Measurements from ENCODE around the gene SLC12A8.

SLC12A8 gene

DNA sequence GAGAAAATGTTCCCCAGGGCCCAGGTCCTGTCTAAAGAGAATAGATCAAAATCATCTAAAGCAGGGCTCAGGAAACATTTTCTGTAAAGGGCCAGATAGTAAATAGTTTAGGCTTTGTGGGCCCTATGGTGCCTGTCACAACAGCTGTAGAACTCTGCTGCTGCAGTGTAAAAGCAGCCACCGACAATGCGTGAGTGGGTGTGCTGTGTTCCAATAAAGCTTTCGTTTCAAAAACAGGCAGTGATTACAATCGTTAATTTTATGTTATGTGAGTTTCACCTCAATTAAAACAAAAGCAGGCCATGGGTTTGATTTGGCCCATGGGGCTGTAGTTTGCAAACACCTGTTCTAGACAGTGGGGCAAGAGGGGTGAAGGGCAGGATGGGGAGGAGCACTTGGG is 144.3 kb downstream of the SLC12A8 start:
- Histone ChIP-seq H3K36me3 (ENCODE audit: control insufficient read depth, insufficient read depth, low read length, severe bottlenecking) (no peaks in the 10 kb centered on the region), H3K4me1 (ENCODE audit: control insufficient read depth, insufficient read depth, low read length) (peaks cover 6% of the 10 kb centered on the region), H3K27me3 (replicated peaks; ENCODE audit: control insufficient read depth, insufficient read depth, low read length) (no peaks in the 10 kb centered on the region), H3K9ac (ENCODE audit: low read length) (no peak overlapping the region), H3K4me3 (ENCODE audit: low read length) (no peak overlapping the region), H3K9me3 (ENCODE audit: control insufficient read depth, low read length) (no peaks in the 10 kb centered on the region)
- no peak for DNase-seq (ENCODE audit: low read depth)

DNA sequence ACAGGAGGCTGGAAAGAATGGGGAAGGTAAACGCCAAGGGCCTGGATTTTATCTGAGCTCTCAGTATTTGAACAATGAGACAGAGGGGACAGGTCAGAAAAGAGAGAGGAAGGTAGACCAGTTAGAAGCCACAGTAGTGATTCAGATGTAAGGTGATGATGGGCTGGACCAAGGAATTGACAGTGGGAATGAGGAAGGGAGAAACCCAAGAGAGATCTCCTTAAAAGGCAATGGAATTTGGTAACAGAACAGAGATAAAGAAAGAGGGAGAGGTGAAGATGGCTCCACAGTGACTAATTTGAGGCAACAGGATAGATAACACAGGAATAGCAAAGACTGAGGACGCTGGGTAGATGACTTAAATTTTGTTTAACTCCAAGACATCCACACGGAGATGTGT is 145.3 kb downstream of the SLC12A8 start:
- H3K27me3 ChIP-seq (replicated peaks; ENCODE audit: control insufficient read depth, insufficient read depth, low read length), result no peaks in the 10 kb centered on the region
- H3K9ac ChIP-seq (ENCODE audit: low read length), result no peak overlapping the region
- H3K9me3 ChIP-seq (ENCODE audit: control insufficient read depth, low read length), result no peaks in the 10 kb centered on the region
- H3K4me1 ChIP-seq (ENCODE audit: control insufficient read depth, insufficient read depth, low read length), result peaks cover 15% of the 10 kb centered on the region
- no peak overlapping the region for H3K4me3 ChIP-seq (ENCODE audit: low read length)
- no peaks in the 10 kb centered on the region for H3K36me3 ChIP-seq (ENCODE audit: control insufficient read depth, insufficient read depth, low read length, severe bottlenecking)
- no peak for DNase-seq (ENCODE audit: low read depth)

DNA sequence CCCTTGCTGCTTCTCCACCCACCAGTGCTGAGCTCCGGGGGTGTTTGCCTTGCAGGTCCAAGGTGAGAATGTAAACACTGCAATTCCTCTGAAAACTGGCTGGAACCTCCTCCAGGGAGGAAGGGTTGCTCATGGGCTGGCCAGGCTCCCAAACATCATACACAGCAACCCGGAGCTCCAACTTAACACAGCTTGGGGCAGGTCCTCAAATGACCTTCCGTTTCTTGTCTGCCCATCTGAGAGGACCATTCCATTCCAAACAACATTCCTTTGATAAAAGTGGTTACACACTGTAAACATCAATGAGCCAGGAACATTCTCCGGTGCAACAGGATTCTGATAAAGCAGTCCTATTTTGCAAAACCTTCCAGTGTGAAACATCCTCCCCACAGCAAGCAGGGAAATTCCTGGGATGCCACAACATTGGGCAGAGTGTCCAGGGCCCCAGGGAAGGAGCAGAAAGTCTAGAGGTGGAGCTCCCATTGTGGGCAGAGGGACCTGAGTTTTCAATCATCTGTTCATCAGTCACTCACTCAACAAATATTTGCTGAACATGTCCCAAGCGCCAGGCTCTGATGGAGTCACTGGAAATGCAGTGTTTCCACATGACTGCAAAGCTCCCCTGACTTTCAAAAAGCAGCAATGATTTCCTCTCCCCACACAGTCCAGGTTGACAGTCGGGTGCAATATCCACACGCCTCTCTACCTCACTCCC is 149.5 kb downstream of the SLC12A8 start:
- peaks cover 35% of the 10 kb centered on the region for H3K4me1 ChIP-seq (ENCODE audit: control insufficient read depth, insufficient read depth, low read length)
- DNase-seq (ENCODE audit: low read depth), result peak; percentile 86
- H3K9me3 ChIP-seq (ENCODE audit: control insufficient read depth, low read length), result no peaks in the 10 kb centered on the region
- peak overlapping the region; percentile 50 for H3K9ac ChIP-seq (ENCODE audit: low read length)
- no peaks in the 10 kb centered on the region for H3K36me3 ChIP-seq (ENCODE audit: control insufficient read depth, insufficient read depth, low read length, severe bottlenecking)
- H3K4me3 ChIP-seq (ENCODE audit: low read length), result peak overlapping the region; percentile 2
- H3K27me3 ChIP-seq (replicated peaks; ENCODE audit: control insufficient read depth, insufficient read depth, low read length), result no peaks in the 10 kb centered on the region

DNA sequence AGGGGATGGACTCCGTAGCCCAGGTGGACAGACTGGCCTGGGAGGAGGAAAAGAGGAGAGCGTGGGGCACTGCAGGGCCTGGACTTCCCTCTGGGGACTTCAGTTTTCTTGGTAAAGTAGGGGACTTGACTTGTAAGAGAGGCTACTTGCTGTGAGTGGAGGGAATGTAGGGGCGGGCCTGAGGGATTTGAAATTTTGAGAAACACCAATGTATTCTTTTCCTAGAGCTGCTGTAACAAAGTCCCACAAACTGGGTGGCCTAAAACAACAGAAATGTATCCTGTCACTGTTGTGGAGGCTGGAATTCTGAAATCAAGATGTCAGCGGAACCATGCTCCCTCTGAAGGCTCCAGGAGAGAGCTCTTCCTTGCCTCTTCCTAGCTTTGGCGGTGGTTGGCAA is 150.9 kb downstream of the SLC12A8 start:
- H3K9ac ChIP-seq (ENCODE audit: low read length), result peak overlapping the region; percentile 72
- DNase-seq (ENCODE audit: low read depth), result no peak
- H3K4me1 ChIP-seq (ENCODE audit: control insufficient read depth, insufficient read depth, low read length), result peaks cover 44% of the 10 kb centered on the region
- H3K4me3 ChIP-seq (ENCODE audit: low read length), result peak overlapping the region; percentile 72
- no peaks in the 10 kb centered on the region for H3K27me3 ChIP-seq (replicated peaks; ENCODE audit: control insufficient read depth, insufficient read depth, low read length)
- no peaks in the 10 kb centered on the region for H3K9me3 ChIP-seq (ENCODE audit: control insufficient read depth, low read length)
- no peaks in the 10 kb centered on the region for H3K36me3 ChIP-seq (ENCODE audit: control insufficient read depth, insufficient read depth, low read length, severe bottlenecking)

DNA sequence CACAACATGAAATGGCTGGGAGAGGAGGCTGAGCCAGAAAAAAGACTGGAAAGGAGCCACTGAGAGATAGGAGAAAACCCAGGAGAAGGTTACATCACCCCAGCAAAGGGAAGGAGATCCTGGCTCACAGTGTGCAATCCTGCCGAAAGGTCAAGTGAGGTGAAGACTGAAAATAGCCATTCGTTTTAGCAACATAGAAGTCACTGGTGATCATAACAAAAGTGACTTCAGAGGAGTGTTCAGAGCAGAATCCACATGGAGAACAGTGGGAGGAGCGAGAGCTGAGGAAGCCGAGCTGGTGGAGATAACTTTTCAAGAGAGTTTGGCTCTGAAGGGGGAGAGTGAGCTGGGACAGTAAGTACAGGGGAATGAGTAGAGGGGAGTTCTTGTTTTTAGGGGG is 151.4 kb downstream of the SLC12A8 start:
- Histone ChIP-seq H3K36me3 (ENCODE audit: control insufficient read depth, insufficient read depth, low read length, severe bottlenecking) (no peaks in the 10 kb centered on the region), H3K27me3 (replicated peaks; ENCODE audit: control insufficient read depth, insufficient read depth, low read length) (no peaks in the 10 kb centered on the region), H3K9me3 (ENCODE audit: control insufficient read depth, low read length) (no peaks in the 10 kb centered on the region), H3K4me1 (ENCODE audit: control insufficient read depth, insufficient read depth, low read length) (peaks cover 49% of the 10 kb centered on the region), H3K9ac (ENCODE audit: low read length) (peak overlapping the region; percentile 72), H3K4me3 (ENCODE audit: low read length) (peak overlapping the region; percentile 72)
- peak; percentile 53 for DNase-seq (ENCODE audit: low read depth)

DNA sequence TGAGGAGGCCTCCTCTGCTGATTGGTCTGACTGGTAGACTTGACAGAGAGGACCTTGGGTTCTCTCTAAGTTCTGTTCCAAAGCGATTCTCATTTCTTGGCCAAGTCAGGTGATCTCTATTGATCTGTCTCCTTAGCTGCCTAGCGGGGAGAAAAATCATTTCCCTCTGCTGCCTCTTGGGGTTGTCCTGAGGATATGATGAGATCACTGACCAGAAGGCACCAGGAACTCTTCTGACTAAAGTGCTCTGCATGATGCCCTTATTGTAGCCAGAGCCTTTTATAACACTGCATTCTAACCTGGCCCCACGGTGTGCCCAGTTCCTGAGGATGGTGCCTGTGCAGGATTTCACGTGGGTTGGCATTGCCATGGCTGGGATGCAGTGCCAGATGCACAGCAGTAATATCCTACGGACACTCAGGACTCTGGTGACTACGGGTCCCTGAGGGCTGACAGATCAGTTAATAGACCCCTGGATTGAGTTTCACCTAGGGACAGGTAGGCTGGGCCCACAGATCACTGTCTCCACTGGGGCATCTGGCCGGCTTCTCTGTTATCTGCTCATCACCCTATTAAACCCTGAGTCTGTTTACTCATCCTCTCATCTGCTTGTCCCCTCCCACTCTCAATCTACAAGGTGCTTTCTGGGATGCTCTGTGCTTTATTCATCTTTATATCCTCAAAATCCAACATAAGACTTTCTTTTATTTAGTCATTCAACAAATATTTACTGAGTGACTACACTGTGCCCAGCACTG is 152.9 kb downstream of the SLC12A8 start:
- peaks cover 49% of the 10 kb centered on the region for H3K4me1 ChIP-seq (ENCODE audit: control insufficient read depth, insufficient read depth, low read length)
- H3K36me3 ChIP-seq (ENCODE audit: control insufficient read depth, insufficient read depth, low read length, severe bottlenecking), result no peaks in the 10 kb centered on the region
- no peak for DNase-seq (ENCODE audit: low read depth)
- no peak overlapping the region for H3K4me3 ChIP-seq (ENCODE audit: low read length)
- H3K9ac ChIP-seq (ENCODE audit: low read length), result no peak overlapping the region
- no peaks in the 10 kb centered on the region for H3K9me3 ChIP-seq (ENCODE audit: control insufficient read depth, low read length)
- no peaks in the 10 kb centered on the region for H3K27me3 ChIP-seq (replicated peaks; ENCODE audit: control insufficient read depth, insufficient read depth, low read length)

DNA sequence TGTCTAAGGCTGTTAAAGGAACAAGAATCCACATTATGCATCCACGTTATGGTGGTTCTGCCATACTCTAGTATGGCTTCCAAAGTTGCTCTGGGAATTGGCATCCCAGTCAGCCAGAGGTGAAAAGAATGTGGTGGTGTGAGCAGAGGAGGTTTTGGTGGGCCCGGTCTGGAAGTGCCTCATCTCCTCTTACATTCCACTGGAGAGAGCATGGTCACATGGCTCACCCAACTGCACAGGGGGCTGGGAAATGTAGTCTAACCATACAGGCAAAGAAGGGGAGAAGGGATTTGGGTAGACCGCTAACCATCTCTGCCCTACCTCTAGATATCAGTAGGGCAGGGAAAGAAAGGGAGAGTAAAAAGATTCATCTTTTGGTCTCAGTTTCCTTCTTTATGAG is 153.6 kb downstream of the SLC12A8 start:
- no peak for DNase-seq (ENCODE audit: low read depth)
- H3K4me1 ChIP-seq (ENCODE audit: control insufficient read depth, insufficient read depth, low read length), result peaks cover 53% of the 10 kb centered on the region
- no peaks in the 10 kb centered on the region for H3K27me3 ChIP-seq (replicated peaks; ENCODE audit: control insufficient read depth, insufficient read depth, low read length)
- H3K9ac ChIP-seq (ENCODE audit: low read length), result no peak overlapping the region
- H3K36me3 ChIP-seq (ENCODE audit: control insufficient read depth, insufficient read depth, low read length, severe bottlenecking), result no peaks in the 10 kb centered on the region
- no peak overlapping the region for H3K4me3 ChIP-seq (ENCODE audit: low read length)
- no peaks in the 10 kb centered on the region for H3K9me3 ChIP-seq (ENCODE audit: control insufficient read depth, low read length)

DNA sequence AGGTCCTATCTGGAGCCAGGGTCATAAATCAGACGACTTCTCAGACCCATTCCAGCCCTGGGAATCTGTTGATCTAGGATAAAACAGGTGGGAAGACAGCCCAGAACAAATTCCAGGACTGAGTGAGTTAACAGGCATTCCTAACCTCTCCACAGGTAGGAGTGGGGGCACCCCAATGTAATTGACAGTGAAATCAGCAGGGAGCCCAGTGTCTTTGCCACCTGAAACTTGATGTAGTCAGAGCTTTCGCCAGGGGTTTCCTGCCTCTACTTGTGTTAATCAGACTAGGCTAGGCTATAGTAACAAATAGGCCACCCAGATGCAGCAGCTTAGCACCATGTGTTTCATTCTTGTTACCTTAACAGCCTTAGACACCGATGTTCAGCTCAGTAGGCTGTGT is 154.0 kb downstream of the SLC12A8 start:
- Histone ChIP-seq H3K9ac (ENCODE audit: low read length) (no peak overlapping the region), H3K9me3 (ENCODE audit: control insufficient read depth, low read length) (no peaks in the 10 kb centered on the region), H3K4me3 (ENCODE audit: low read length) (no peak overlapping the region), H3K36me3 (ENCODE audit: control insufficient read depth, insufficient read depth, low read length, severe bottlenecking) (no peaks in the 10 kb centered on the region), H3K27me3 (replicated peaks; ENCODE audit: control insufficient read depth, insufficient read depth, low read length) (no peaks in the 10 kb centered on the region), H3K4me1 (ENCODE audit: control insufficient read depth, insufficient read depth, low read length) (peaks cover 55% of the 10 kb centered on the region)
- DNase-seq (ENCODE audit: low read depth), result no peak

DNA sequence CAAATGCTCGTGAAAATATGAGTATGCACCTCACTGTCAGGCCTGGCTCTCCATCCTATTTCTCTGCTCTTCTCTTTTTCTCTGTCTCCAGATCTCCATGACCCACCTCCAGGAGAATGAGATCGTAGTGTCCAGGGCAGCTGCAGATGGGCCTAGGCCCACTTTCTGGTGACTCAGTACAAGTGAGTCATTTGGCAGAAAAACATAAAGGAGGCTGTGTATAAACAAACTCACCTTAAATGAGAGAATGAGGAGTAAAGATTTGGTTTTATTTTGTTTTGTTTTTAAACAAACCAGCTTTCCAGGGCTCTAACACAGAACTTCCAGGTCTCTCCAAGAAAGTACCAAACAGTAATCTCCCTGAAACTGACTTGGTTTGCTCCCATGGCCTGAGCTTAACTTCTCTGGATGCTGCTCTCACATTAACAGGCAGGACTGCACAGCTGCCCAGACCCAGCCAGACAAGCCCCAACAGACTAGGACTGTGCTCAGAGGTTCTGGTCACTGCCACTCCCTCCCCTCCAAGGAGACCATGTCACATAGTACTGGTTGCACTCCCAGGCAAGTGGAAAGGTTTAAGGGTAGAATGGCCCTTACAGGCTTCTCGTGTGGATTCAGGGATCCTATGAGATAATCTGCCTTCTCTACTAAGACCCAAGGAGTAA is 155.2 kb downstream of the SLC12A8 start:
- H3K9ac ChIP-seq (ENCODE audit: low read length), result peak overlapping the region; percentile 60
- DNase-seq (ENCODE audit: low read depth), result peak; percentile 72
- peaks cover 55% of the 10 kb centered on the region for H3K4me1 ChIP-seq (ENCODE audit: control insufficient read depth, insufficient read depth, low read length)

DNA sequence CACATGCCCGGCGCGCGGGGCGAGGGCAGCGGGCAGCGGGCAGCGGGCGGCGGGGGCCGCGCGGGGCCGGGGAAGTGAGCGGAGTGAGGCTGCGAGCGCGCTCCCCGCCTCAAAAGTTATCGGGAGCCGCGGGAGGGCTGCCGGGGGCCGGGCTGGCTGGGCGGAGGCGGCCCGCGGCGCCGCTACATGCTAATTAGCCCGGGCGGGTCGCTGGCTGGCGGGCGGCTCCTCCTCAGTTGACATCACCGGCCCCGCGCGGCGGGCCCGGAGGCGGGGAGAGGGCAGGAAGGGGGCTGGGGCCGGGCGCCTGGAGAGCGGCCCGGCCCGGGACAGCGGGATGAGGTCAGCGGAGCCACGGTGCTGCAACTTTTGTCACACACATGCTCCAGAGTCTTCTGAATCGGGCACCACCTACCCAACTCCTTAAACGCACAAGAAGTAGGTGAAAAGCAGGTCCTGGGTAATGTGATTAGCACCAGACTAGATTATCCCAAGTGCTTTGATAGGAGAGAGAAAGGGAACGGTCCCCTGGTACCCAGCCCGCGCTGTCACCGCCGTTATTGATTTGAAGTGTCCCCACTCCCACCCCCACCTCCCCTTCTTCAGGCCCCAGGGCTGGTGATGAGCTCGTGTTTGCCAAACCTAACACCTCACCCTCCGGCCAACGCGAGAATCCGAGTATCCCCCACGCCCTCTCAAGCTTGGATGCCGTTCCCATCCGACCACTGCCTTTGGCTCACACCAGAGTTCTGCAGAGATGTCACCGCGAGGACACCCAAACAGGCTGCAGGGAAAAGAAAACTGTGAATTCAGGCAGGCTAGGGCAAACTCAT is 156.4 kb downstream of the SLC12A8 start, which contains the start of gene HEG1:
Gene HEG1, minus strand, starts transcription at position 85 of the 833 bp plus-strand sequence. CDS start 107 bp downstream, outside the sequence.
- DNase-seq (ENCODE audit: low read depth), result peak; percentile 96
- no peaks in the 10 kb centered on the region for H3K27me3 ChIP-seq (replicated peaks; ENCODE audit: control insufficient read depth, insufficient read depth, low read length)
- peaks cover 56% of the 10 kb centered on the region for H3K4me1 ChIP-seq (ENCODE audit: control insufficient read depth, insufficient read depth, low read length)
- H3K9me3 ChIP-seq (ENCODE audit: control insufficient read depth, low read length), result no peaks in the 10 kb centered on the region
- peak within 1 kb of the TSS; percentile 84 for H3K4me3 ChIP-seq (ENCODE audit: low read length)
- no peaks in the 10 kb centered on the region for H3K36me3 ChIP-seq (ENCODE audit: control insufficient read depth, insufficient read depth, low read length, severe bottlenecking)
- H3K9ac ChIP-seq (ENCODE audit: low read length), result peak within 1 kb of the TSS; percentile 87

More for the DNA sequence above, 155.2 kb downstream of the SLC12A8 start:
- peak overlapping the region; percentile 72 for H3K4me3 ChIP-seq (ENCODE audit: low read length)
- no peaks in the 10 kb centered on the region for H3K36me3 ChIP-seq (ENCODE audit: control insufficient read depth, insufficient read depth, low read length, severe bottlenecking)
- H3K9me3 ChIP-seq (ENCODE audit: control insufficient read depth, low read length), result no peaks in the 10 kb centered on the region
- no peaks in the 10 kb centered on the region for H3K27me3 ChIP-seq (replicated peaks; ENCODE audit: control insufficient read depth, insufficient read depth, low read length)
